RWPE2 (cell line): ENCODE measurements around the gene PTPRO.
A peak's percentile ranks its signal among the peaks of the same experiment; 100 is the strongest.

ENCODE experiments used
- ATAC-seq: fragments of 200-7000 bp; cut with Tn5 transposase; 3 replicates; pipeline ENCODE4 v1.9.1; 2021; ENCODE audit warnings: low read depth
- DNase-seq: peaks from one replicate; pipeline ENCODE4 v3.0.0-alpha.2; 2020; ENCODE audit warnings: low spot score
- H3K27ac ChIP-seq: fragments of 450-650 bp; 2 replicates; pipeline ENCODE4 v1.5.1; 2017; ENCODE audit warnings: mild to moderate bottlenecking; ENCODE audit not compliant: poor library complexity, severe bottlenecking
- H3K27me3 ChIP-seq: fragments of 250-450 bp; sonication (Bioruptor Pico); 2 replicates; pipeline ENCODE4 v1.5.1; 2021; ENCODE audit warnings: mild to moderate bottlenecking, moderate library complexity; ENCODE audit not compliant: insufficient read depth, poor library complexity, severe bottlenecking
- H3K36me3 ChIP-seq: fragments of 250-450 bp; sonication (Bioruptor Pico); 2 replicates; pipeline ENCODE4 v1.5.1; 2020; ENCODE audit warnings: low read depth, mild to moderate bottlenecking, moderate library complexity
- H3K4me1 ChIP-seq: fragments of 250-450 bp; sonication (Bioruptor Pico); 2 replicates; pipeline ENCODE4 v1.5.1; 2021; ENCODE audit warnings: mild to moderate bottlenecking, moderate library complexity; ENCODE audit not compliant: insufficient read depth, poor library complexity, severe bottlenecking
- H3K4me3 ChIP-seq: fragments of 250-450 bp; sonication (Bioruptor Pico); 2 replicates; pipeline ENCODE4 v1.5.1; 2021; ENCODE audit warnings: mild to moderate bottlenecking, moderate library complexity; ENCODE audit not compliant: severe bottlenecking
- H3K9me3 ChIP-seq: fragments of 250-450 bp; sonication (Bioruptor Pico); 2 replicates; pipeline ENCODE4 v1.5.1; 2021; ENCODE audit warnings: mild to moderate bottlenecking, moderate library complexity; ENCODE audit not compliant: severe bottlenecking
- TF ChIP-seq, protein P1 (sequence below): fragments of 450-650 bp; IDR thresholded peaks from one replicate; pipeline ENCODE4 v1.5.1; 2017; ENCODE audit warnings: mild to moderate bottlenecking, moderate library complexity; ENCODE audit not compliant: poor library complexity, severe bottlenecking

PTPRO gene

DNA sequence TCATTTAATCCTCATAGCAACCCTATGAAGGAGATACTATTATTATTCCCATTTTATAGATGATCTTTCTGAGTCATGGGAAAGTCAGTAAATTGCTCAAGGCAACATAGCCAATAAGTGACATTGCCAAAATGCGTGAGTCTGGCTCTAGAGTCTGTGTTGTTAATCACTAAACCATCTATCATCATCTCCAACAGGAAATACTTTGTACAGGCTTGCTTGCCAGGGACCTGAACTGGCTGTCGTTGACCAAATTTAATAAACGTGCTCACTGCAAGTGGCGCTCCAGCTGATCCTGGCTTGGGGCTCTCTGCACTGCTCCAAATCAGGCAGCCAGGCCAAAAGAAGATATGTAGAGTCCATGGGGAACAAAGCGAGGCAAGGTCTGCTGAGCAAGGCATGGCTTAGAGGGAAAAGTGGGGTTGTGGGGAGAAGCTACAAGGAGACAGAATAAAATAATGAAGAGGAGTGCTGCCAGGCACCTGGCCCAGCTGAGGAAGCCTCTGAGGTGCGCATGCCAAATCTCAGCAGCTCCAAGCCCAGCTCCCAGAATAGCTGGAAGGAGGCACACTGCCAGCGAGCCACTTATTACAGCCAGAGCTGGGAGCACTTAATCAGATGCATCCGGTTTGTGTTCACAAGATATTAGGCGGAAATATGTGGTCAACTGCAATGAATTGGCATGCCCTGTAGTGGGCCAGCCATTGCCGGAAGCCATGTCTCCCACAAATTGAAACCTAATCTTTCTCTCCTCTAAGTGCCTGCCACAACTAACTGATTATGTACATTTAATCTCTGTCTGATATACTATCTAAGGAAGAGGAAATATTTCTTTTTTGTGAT lies 43.3 kb upstream of the PTPRO start:
- H3K27me3 ChIP-seq, result no peaks in the 10 kb centered on the region
- no peak overlapping the region for H3K4me3 ChIP-seq
- peak; percentile 59 for ATAC-seq
- peak overlapping the region; percentile 96 for H3K27ac ChIP-seq
- TF ChIP-seq, protein P1, sequence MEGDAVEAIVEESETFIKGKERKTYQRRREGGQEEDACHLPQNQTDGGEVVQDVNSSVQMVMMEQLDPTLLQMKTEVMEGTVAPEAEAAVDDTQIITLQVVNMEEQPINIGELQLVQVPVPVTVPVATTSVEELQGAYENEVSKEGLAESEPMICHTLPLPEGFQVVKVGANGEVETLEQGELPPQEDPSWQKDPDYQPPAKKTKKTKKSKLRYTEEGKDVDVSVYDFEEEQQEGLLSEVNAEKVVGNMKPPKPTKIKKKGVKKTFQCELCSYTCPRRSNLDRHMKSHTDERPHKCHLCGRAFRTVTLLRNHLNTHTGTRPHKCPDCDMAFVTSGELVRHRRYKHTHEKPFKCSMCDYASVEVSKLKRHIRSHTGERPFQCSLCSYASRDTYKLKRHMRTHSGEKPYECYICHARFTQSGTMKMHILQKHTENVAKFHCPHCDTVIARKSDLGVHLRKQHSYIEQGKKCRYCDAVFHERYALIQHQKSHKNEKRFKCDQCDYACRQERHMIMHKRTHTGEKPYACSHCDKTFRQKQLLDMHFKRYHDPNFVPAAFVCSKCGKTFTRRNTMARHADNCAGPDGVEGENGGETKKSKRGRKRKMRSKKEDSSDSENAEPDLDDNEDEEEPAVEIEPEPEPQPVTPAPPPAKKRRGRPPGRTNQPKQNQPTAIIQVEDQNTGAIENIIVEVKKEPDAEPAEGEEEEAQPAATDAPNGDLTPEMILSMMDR, result no peak
- no peaks in the 10 kb centered on the region for H3K9me3 ChIP-seq
- H3K4me1 ChIP-seq, result peaks cover 34% of the 10 kb centered on the region
- peak; percentile 75 for DNase-seq
- no peaks in the 10 kb centered on the region for H3K36me3 ChIP-seq

DNA sequence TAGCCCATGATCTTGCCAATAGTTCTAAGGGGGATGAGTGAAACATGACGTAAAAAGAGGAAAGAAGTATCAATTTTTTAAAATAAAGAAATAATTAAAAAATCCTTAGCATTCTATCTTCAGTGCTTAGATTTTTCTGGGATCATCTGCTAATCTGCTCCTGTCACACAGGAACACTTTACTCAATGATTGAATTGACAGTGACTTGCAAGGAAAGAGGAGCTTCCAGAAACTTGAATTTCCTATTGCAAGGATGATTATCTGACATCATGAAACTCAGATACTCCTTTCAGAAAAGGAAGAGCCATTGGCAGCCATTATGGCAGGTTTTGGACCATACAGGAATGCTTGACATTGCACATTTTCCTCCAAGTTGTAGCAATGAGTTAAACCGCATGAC lies 41.4 kb upstream of the PTPRO start:
- H3K4me3 ChIP-seq, result no peak overlapping the region
- H3K27ac ChIP-seq, result no peak overlapping the region
- ATAC-seq, result no peak
- TF ChIP-seq, protein P1, result no peak
- H3K4me1 ChIP-seq, result peaks cover 19% of the 10 kb centered on the region
- H3K27me3 ChIP-seq, result no peaks in the 10 kb centered on the region
- DNase-seq, result no peak
- no peaks in the 10 kb centered on the region for H3K36me3 ChIP-seq
- H3K9me3 ChIP-seq, result no peaks in the 10 kb centered on the region

DNA sequence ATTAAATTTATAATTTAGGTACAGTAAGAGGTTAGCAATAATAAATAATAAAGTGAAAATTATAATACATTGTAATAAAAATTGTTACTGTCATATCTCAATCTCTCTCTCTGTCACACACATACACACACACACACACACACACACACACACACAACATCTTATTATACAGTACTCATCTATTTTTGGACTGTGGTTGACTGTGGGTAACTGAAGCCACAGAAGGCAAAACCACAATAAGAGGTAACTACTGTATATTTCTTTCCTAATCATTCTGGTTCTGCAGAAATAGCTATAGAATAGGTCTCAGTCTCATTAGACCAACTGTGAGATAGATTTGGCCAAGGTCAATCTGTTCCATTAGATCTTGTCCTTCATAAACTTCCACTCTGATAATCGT lies 33.1 kb upstream of the PTPRO start:
- no peak for DNase-seq
- no peak for ATAC-seq
- H3K9me3 ChIP-seq, result no peaks in the 10 kb centered on the region
- TF ChIP-seq, protein P1, result no peak
- H3K4me3 ChIP-seq, result no peak overlapping the region
- H3K4me1 ChIP-seq, result no peaks in the 10 kb centered on the region
- H3K27me3 ChIP-seq, result no peaks in the 10 kb centered on the region
- no peaks in the 10 kb centered on the region for H3K36me3 ChIP-seq
- H3K27ac ChIP-seq, result no peak overlapping the region

DNA sequence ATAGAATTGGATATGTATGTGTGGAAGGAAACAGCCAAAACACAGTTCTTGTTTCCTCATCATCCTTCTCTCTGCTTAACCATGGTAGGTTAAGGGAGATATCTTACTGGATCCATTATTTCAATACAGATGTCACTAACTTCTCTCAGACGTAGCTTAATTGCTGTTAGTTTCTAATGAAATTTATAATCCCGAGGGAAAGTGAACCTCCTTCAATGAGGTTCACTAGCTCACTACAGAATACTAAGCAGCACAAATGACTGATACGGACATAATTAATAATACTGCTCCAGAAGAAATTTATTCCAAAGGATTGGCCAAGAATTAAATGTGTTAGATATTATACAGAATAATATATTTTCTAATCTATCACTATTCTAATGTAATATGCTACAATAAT lies 28.6 kb upstream of the PTPRO start:
- Histone ChIP-seq H3K27ac (no peak overlapping the region), H3K4me3 (no peak overlapping the region), H3K9me3 (no peaks in the 10 kb centered on the region), H3K36me3 (no peaks in the 10 kb centered on the region), H3K4me1 (no peaks in the 10 kb centered on the region), H3K27me3 (no peaks in the 10 kb centered on the region)
- TF ChIP-seq, protein P1, result no peak
- ATAC-seq, result no peak
- DNase-seq, result no peak

DNA sequence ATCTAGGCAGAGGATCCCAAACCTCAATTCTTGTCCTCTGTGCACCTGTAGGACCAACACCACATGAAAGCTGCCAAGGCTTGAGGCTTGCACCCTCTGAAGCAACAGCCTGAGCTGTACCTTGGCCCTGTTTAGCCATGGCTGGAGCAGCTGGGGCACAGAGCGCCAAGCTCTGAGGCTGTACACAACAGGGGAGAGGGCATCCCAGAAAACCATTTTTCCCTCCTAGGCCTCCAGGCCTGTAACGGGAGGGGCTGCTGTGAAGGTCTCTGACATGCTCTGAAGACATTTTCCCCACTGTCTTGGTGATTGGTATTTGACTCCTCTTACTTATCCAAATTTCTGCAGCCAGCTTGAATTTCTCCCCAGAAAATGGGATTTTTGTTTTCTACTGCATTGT lies 22.4 kb upstream of the PTPRO start:
- TF ChIP-seq, protein P1, result no peak
- no peaks in the 10 kb centered on the region for H3K27me3 ChIP-seq
- ATAC-seq (no peak), DNase-seq (no peak)
- no peak overlapping the region for H3K4me3 ChIP-seq
- H3K36me3 ChIP-seq, result no peaks in the 10 kb centered on the region
- no peaks in the 10 kb centered on the region for H3K4me1 ChIP-seq
- H3K27ac ChIP-seq, result no peak overlapping the region
- H3K9me3 ChIP-seq, result no peaks in the 10 kb centered on the region
